WERI-Rb-1 (cell line): Measurements from ENCODE around the gene KCNJ11.

Source experiments
- DNase-seq: peaks from one replicate; pipeline ENCODE4 v3.0.0-alpha.2; 2020
- H3K27ac ChIP-seq: fragments of 250-450 bp; sonication (Bioruptor Pico); 2 replicates; pipeline ENCODE4 v1.5.1; 2020; ENCODE audit warnings: mild to moderate bottlenecking, moderate library complexity
- H3K27me3 ChIP-seq: fragments of 250-450 bp; sonication (Bioruptor Pico); 2 replicates; pipeline ENCODE4 v1.5.1; 2021; ENCODE audit warnings: mild to moderate bottlenecking, low read depth, moderate library complexity; ENCODE audit not compliant: insufficient read depth, severe bottlenecking
- H3K36me3 ChIP-seq: fragments of 250-450 bp; sonication (Bioruptor Pico); 2 replicates; pipeline ENCODE4 v1.5.1; 2020; ENCODE audit warnings: mild to moderate bottlenecking, moderate library complexity
- H3K4me3 ChIP-seq: 2 replicates; pipeline ENCODE4 v1.5.1; 2011; ENCODE audit warnings: low read depth, mild to moderate bottlenecking, control low read depth, low read length
- H3K9me3 ChIP-seq: fragments of 250-450 bp; sonication (Bioruptor Pico); 2 replicates; pipeline ENCODE4 v1.5.1; 2021; ENCODE audit warnings: mild to moderate bottlenecking, moderate library complexity; ENCODE audit not compliant: severe bottlenecking
- TF ChIP-seq, protein P1 (sequence below): IDR thresholded peaks from 2 replicates; pipeline ENCODE4 v1.5.1; 2011; ENCODE audit warnings: low read depth, mild to moderate bottlenecking, control low read depth, inconsistent platforms, low read length

The KCNJ11 gene

DNA sequence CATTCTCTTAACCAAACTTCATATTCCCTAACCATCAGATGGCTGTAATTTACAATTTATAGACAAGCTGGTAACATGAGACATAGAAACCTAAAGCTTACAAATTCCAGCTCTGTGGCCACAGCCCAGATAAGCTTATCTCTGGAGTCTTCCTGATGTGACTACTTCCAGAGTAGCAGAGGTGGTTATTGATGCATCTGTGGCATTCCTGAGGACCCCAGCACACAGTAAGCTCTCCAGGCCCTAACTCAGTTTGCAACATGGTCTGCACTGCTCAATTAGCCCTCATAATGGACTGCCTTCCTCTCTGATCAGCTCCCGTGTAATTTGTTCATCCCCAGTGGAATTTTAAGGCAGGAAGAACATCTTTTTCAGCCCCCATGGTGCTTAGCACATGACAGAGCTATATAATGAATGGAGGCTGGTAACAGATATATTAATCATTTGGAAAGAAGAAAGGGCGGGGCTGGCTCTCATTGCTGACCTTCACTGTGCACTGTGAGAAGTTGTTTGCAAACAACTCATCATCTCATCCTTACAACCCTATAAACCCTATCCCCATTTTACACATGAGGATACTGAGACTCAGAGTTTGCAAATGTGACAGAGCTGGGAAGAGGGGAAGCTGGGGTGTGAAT, 30.1 kb upstream of the KCNJ11 start:
- H3K9me3 ChIP-seq, result no peaks in the 10 kb centered on the region
- TF ChIP-seq, protein P1, sequence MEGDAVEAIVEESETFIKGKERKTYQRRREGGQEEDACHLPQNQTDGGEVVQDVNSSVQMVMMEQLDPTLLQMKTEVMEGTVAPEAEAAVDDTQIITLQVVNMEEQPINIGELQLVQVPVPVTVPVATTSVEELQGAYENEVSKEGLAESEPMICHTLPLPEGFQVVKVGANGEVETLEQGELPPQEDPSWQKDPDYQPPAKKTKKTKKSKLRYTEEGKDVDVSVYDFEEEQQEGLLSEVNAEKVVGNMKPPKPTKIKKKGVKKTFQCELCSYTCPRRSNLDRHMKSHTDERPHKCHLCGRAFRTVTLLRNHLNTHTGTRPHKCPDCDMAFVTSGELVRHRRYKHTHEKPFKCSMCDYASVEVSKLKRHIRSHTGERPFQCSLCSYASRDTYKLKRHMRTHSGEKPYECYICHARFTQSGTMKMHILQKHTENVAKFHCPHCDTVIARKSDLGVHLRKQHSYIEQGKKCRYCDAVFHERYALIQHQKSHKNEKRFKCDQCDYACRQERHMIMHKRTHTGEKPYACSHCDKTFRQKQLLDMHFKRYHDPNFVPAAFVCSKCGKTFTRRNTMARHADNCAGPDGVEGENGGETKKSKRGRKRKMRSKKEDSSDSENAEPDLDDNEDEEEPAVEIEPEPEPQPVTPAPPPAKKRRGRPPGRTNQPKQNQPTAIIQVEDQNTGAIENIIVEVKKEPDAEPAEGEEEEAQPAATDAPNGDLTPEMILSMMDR, result no peak
- no peak overlapping the region for H3K27ac ChIP-seq
- H3K27me3 ChIP-seq, result no peaks in the 10 kb centered on the region
- no peak for DNase-seq
- H3K36me3 ChIP-seq, result no peaks in the 10 kb centered on the region
- no peak overlapping the region for H3K4me3 ChIP-seq

DNA sequence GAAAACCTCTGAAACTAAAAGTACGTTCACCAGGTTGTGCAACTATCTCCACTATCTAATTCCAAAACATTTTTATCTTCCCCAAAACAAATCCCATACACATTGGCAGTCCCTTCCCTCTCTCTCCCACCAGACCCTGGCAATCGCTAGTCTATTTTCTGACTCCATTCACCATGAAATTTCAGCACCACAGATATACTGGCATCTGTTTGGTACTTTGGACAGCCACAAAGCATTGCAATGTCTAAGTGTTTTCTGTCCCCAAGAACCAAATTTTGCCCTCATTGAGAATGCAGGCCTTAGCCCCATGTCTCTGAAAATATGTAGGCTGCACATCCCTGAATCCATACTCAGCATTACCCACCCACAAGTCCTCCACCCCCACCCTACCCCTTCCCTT, 28.0 kb upstream of the KCNJ11 start:
- Histone ChIP-seq H3K27ac (no peak overlapping the region), H3K27me3 (no peaks in the 10 kb centered on the region), H3K4me3 (no peak overlapping the region), H3K36me3 (no peaks in the 10 kb centered on the region), H3K9me3 (no peaks in the 10 kb centered on the region)
- no peak for DNase-seq
- TF ChIP-seq, protein P1, result no peak

DNA sequence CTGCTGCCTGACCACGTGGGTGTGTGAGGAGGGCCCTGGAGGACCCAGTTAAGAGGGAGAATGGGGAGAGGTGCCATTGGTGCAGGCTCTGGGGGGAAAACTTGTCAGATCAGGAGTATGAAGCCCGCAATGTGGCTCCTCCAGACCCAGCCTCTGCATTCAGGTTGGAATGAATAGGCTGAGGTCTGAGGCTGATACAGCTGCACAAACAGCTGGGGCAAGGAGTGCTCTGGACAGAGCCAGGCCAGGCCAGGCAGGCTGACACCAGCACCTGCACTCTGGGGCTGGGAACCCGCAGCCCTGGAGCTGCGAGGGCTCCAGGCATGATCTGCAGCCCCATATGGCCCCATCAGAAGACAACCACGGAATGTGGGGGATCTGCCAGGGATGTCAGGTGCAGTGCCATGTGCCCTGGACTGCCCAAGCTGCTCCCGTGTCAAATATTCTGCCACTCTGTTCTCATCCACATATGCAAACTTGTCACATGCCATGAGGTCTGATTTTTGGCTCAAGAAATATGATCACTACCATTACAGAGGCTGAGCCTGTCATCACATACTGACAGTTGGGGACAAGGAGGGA, 27.2 kb upstream of the KCNJ11 start:
- H3K27me3 ChIP-seq, result no peaks in the 10 kb centered on the region
- DNase-seq, result no peak

DNA sequence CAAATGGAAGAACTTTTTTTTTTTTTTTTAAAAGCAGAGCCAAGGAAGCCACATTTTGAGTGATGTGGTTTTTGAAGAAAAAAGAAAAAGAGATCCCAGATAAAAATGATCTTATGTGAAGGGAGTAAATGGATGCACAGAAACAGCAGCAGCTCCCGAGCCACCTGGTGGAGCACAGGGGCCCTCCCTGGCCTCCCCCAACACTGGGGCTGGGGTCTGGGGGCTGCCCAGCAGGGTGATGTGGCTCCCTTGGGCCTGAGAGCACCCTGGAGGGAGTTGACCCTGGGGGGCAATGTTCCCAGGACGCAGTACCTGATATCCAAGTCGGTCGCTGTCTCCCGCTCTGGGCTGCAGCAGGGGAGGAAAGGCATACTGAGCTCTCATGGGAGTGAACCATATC, 26.5 kb upstream of the KCNJ11 start:
- H3K27me3 ChIP-seq, result no peaks in the 10 kb centered on the region
- H3K9me3 ChIP-seq, result no peaks in the 10 kb centered on the region
- TF ChIP-seq, protein P1, result no peak
- H3K27ac ChIP-seq, result no peak overlapping the region
- DNase-seq, result no peak
- no peaks in the 10 kb centered on the region for H3K36me3 ChIP-seq
- H3K4me3 ChIP-seq, result no peak overlapping the region

More for the DNA sequence above, 27.2 kb upstream of the KCNJ11 start:
- Histone ChIP-seq H3K9me3 (no peaks in the 10 kb centered on the region), H3K27ac (no peak overlapping the region), H3K4me3 (no peak overlapping the region), H3K36me3 (no peaks in the 10 kb centered on the region)
- TF ChIP-seq, protein P1, result no peak

DNA sequence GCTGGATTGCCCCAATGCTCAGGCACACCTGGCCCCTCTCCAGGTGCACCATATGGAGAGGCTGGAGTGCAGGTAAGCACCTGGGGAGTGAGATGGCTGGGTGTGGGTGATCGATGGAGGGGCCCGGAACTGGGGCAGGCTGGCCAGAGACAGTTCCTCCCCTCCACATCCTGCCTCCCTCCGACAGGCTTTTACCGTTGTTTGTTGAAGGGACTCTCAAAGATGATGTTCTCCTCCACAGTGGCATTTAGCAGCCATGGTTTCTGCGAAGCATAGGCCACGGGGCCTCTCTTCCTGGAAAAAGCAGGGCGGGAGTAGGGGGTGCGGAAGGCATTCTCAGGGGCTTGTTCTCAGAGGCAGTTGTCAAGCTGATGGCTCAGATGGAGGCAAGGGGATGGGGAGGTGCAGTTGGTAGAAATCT, 25.9 kb upstream of the KCNJ11 start:
- H3K9me3 ChIP-seq, result no peaks in the 10 kb centered on the region
- TF ChIP-seq, protein P1, result no peak
- H3K27ac ChIP-seq, result no peak overlapping the region
- no peaks in the 10 kb centered on the region for H3K27me3 ChIP-seq
- no peaks in the 10 kb centered on the region for H3K36me3 ChIP-seq
- no peak overlapping the region for H3K4me3 ChIP-seq
- DNase-seq, result no peak
